LNCaP clone FGC (cell line): Measurements from ENCODE around the gene FARSA.
"Not testable (repeated sequence)": the region's sequence is repeated elsewhere in the genome, so short reads cannot be mapped to it uniquely, and the experiment has no call there.

Experiments used
- DNase-seq: peaks from one replicate; pipeline ENCODE4 v3.0.0-alpha.2; 2011; ENCODE audit warnings: low read depth
- H3K4me3 ChIP-seq: 2 replicates; pipeline ENCODE4 v1.5.1; 2011; ENCODE audit warnings: mild to moderate bottlenecking, low read depth, low read length, control low read depth
- CTCF ChIP-seq: IDR thresholded peaks from 2 replicates; pipeline ENCODE4 v1.5.1; 2012; ENCODE audit warnings: mild to moderate bottlenecking; ENCODE audit not compliant: control insufficient read depth, insufficient read depth; ENCODE audit errors: extremely low read depth

FARSA gene

GRCh38 chr19:12959481-12959880, 26.0 kb upstream of the FARSA start:
- DNase-seq: no peak
- H3K4me3 ChIP-seq: no peak overlapping the region
- TF ChIP-seq CTCF: no peak

- not testable (repeated sequence) for DNase-seq
- peak overlapping the region; percentile 96 for H3K4me3 ChIP-seq
Observed at GRCh38 chr19:12957389-12957952, 24.0 kb upstream of the FARSA start.

- TF ChIP-seq CTCF: no peak
- H3K4me3 ChIP-seq: peak within 1 kb of the TSS; percentile 96
- peak; percentile 46 for DNase-seq
Observed at GRCh38 chr19:12956446-12957388, 23.2 kb upstream of the FARSA start, which contains the start of gene GADD45GIP1. TSS of gene GADD45GIP1 (minus strand) at chr19:12957223. CDS start at chr19:12957212, 11 bp downstream.

GRCh38 chr19:12955996-12956395, 22.5 kb upstream of the FARSA start:
- no peak for TF ChIP-seq CTCF
- peak overlapping the region; percentile 96 for H3K4me3 ChIP-seq
- no peak for DNase-seq

GRCh38 chr19:12955575-12955974, 22.1 kb upstream of the FARSA start:
- not testable (repeated sequence) for DNase-seq
- H3K4me3 ChIP-seq: peak overlapping the region; percentile 96

- H3K4me3 ChIP-seq: no peak overlapping the region
- no peak for TF ChIP-seq CTCF
- DNase-seq: no peak
Observed at GRCh38 chr19:12954612-12954962, 21.1 kb upstream of the FARSA start.

- TF ChIP-seq CTCF: no peak
- no peak overlapping the region for H3K4me3 ChIP-seq
- DNase-seq: no peak
Observed at GRCh38 chr19:12953799-12954611, 20.5 kb upstream of the FARSA start.
